NOMO-1 (cell line): Measurements from ENCODE around the gene LIMK1.

Experiments
- DNase-seq, 2 experiments: peaks; one replicate each; lab custom pipeline; 2025; ENCODE audit not compliant: unreplicated experiment in 2 of 2; lab: John Stamatoyannopoulos, UW

The LIMK1 gene

DNA sequence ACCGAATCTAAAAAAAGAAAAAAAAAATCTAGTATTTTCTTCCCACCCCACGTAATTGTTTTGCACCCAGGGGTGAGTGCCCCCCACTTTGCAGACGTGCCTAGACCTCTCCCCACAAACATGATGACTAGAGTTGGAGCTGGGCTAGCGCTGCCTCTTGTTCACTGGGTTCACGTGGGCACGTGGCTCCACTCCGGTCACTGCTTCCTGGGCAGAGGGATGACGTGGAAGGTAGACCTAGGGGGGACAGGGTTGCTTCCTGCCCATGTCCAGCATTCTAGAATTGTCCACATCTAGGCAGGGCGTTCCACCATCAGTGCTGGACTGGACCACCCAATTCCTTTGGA is 861 bp upstream of the LIMK1 start:
- DNase-seq = no peak

DNA sequence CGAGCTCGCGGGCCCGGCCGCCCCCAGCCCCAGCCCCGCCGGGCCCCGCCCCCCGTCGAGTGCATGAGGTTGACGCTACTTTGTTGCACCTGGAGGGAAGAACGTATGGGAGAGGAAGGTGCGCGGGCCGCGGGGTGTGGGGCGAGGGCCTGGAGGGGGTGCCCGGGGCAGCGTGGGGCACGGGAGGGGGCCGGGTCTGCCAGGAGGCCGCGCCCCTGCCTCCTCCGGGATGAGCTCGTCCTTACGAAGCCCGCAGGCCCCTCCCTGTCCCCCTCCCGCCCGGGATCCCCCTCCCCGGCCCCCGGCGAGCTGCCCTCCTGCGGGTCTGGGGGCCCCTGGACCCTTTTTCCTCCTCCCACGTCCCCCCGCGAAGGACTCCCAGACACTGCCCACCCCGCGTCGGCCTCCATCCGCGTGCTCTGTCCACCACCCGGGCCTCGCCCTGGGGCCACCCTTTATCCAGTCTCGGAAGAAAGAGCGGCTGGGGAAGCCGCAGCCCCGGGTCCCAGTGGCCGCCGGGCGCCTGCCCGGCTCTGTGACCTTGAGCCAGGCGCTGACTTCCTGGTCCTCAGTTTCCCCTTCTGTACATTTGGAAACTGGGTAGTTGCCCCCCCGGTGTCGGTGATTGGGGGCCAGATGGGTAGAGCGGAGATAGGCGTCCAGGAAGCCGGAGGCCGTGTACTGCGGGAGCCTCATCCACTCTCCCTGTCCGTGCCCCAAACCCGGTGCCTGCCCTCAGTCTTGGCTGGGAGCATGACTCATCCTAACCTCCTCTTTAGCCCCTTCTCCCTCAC is 521 bp downstream of the LIMK1 start:
- peak; percentile 73 to 80 for DNase-seq

- DNase-seq = no peak
Measured at GRCh38 chr7:74084722-74085578, 1.3 kb downstream of the LIMK1 start.

GRCh38 chr7:74087791-74088453 is 4.3 kb downstream of the LIMK1 start:
- DNase-seq = no peak

DNA sequence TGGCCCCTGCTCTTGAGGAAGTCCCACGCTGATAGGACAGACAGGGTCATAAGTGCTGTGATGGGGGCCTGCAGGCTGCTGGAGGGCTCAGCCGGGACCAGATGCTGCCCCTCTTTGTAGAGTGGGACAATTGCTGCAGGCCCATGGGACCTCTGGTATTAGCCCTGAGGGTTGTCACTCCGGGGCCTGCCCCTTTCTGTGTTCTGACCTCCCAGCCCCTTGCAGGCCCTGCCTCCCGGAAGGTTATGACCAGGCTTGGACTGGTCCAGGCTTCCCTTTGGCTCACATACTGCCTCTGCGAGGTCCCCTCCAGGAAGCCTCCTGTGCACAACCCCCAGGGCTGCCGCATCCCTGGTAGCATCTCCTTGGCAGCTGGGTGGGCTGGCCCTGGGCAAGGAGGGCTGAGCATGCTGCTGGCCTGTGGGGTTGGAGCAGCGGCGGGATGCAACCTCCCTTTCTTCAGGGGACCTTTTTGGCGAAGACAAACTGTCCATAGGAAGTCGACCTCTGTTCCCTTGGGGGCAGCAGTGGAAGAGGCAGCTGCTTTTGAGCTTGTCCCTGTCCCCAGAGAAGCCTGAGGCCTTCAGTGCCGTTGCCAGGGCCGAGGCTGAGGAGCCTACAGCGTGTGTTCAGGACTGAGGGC is 8.8 kb downstream of the LIMK1 start:
- DNase-seq = no peak

DNA sequence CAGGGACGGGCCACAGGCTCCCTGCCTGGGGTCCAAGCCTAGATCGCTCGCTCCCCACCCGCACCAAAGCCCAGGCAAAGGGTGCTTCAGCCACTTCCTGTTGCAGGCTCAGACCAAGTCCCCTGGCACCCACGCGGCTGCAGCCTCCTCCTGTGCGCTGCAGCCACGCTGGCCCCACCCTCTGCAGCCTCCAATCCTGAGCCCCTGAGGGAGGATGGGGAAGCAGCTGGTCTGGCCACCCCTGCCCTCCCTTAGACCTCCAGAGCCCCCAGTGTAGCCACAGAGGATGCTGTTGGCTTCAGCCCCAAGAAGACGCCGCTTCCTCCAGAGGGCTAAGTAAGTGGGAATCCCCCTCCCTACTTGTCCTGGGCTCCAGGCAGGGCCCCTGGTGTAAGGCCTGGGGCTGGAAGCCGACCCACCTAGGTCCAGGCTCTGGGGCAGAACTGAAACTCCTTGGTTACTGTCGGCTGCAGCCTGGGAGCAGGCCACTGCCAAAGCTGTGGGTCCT is 9.4 kb downstream of the LIMK1 start:
- DNase-seq = peak; percentile 37 to 46

DNA sequence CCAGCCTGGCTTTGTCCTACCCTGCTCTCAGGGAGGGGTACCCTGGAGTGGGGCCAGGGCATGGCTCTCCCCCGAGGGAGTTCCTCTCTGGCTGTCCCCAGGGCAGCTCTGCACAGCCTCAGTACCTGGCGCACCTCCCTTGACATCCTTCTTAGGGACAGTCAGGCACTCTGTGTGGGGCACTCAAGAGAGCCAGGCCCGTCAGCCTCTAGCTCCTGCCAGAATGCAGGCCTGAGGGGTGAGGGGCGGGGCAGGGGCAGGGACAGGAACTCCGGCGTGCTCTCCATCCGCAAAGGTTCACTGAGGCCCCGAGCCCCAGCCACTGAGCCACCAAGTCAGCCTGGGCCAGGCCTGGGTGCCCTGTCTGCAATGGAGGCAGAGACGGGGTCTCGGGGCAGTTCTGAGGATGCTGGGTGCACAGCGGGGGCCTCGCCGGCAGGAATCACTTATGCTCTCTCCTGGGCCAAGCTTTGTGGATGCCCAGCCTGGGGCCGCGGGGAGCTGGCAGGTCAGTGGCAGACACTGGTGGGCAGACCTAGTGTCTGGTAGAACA is 10.1 kb downstream of the LIMK1 start:
- no peak for DNase-seq

GRCh38 chr7:74094224-74095101 is 10.9 kb downstream of the LIMK1 start:
- peak; percentile 89 to 99 for DNase-seq

GRCh38 chr7:74095135-74095534 is 11.5 kb downstream of the LIMK1 start:
- DNase-seq = no peak

- no peak for DNase-seq
Measured at GRCh38 chr7:74097937-74098614, 14.5 kb downstream of the LIMK1 start.

DNA sequence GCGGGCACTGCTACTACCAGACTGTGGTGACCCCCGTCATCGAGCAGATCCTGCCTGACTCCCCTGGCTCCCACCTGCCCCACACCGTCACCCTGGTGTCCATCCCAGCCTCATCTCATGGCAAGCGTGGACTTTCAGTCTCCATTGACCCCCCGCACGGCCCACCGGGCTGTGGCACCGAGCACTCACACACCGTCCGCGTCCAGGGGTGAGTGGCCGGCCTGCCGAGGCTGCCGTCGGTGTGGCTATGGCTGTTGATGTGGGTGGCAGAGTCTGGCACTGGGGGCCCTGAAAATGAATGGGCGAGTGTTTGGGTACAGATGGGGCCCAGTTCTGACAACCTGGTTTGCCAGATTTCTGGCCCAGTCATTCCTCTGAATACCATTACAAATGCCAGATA is 15.4 kb downstream of the LIMK1 start:
- DNase-seq = no peak

DNA sequence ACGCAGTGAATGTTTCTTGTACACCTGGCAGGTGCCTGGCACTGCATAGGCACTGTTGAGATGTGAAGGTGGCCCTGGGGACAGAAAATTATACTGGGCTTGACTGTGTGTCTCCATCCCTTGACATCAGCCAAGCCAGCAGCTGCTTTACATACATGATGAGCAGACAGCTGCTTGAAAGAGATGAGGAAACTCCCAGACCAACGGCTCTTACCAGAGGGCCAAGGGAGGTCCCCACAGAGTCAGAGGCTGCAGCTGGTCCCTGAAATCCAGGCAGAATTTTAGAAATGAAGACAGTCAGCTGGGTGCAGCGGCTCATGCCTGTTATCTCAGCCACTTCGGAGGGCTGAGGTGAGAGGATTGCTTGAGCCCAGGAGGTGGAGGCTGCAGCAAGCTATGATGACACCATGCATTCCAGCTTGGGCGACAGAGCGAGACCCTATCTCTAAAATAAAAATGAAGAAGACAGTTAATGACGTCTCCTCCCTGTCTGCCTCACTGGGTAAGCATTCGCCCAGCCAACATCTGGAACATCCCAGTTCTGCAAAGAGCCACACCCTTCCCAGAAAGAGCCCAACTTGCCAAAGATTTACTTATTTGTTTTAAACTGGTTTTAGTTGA is 17.6 kb downstream of the LIMK1 start:
- no peak for DNase-seq

DNA sequence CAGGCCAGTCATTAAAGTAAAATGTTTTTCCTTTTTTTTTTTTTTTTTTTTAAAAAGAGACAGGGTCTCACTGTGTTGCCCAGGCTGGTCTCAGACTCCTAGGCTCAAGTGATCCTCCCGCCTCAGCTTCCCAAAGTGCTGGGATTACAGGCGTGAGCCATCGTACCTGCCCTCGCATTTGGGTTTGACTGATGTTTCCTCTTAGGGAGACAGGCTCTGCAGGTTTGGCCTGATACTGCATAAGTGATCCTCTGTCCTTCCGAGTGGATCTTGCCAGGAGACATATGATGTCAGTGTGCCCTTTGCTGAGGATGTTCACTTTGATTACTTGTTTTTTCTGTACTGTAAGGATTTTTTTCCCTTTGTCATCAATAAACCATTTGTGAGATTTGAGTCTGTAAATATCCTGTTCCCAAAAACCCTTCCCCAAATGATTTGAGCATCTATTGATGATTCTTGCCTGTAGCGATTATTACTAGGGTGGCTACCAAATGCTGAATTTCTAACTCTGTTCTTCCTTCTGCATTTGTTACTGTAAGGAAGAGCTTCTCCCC is 19.7 kb downstream of the LIMK1 start:
- DNase-seq = no peak

- no peak for DNase-seq
Measured at GRCh38 chr7:74104702-74105101, 21.1 kb downstream of the LIMK1 start.

- DNase-seq = no peak
Measured at GRCh38 chr7:74105992-74106391, 22.4 kb downstream of the LIMK1 start.

DNA sequence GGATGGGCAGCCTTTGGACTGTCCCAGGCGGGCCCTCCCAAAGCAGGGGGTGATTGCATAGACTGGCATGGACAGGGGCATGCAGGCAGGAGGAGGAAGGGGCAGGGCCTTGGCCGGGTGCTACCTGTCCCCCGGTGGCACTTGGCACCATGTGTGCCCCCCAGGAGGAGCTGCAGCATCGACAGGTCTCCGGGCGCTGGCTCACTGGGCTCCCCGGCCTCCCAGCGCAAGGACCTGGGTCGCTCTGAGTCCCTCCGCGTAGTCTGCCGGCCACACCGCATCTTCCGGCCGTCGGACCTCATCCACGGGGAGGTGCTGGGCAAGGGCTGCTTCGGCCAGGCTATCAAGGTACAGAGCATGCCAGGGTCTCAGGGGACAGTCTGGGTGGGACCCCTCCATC is 23.2 kb downstream of the LIMK1 start:
- no peak for DNase-seq

DNA sequence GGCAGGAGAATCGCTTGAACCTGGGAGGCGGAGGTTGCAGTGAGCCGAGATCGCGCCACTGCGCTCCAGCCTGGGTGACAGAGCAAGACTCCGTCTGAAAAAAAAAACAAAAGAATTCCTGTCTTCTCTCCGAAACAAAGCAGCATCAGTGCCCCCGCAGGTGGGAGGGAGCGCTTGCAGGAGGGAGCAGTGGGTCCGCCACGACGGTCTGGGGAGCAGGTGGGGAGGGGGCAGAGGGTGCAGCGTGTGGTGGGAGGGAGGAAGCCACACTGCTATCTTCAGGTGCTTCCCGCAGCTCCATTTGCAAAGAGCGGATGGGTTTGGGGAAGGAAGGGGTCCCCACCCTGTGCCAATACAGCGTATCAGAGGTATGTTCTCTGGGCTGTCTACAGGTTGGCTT is 31.7 kb downstream of the LIMK1 start:
- no peak for DNase-seq

GRCh38 chr7:74116356-74116755 is 32.8 kb downstream of the LIMK1 start:
- no peak for DNase-seq
